Peyer's patch (tissue), 4 donors: ENCODE results near the gene CHRNB2. TPM values are rescaled to one million over a fixed set of nuclear protein-coding genes. Genes with fewer than 3 reads are reported as not detected.
A peak's percentile ranks its signal among the peaks of the same experiment; 100 is the strongest.

Experiments
- DNase-seq, 3 donors: peaks; one replicate each; pipeline ENCODE4 v3.0.0-alpha.2; 2017 to 2019
- H3K27ac ChIP-seq, 4 donors: fragments of 200-600 bp; sonication (generic); one replicate each; pipeline ENCODE4 v1.5.1; 2016 to 2019
- H3K27me3 ChIP-seq, 2 donors: fragments of 200-600 bp; sonication (generic); one replicate each; pipeline ENCODE4 v1.5.1; 2019
- H3K36me3 ChIP-seq, 3 donors: fragments of 200-600 bp; sonication (generic); one replicate each; pipeline ENCODE4 v1.5.1; 2016 to 2019
- H3K4me1 ChIP-seq, 4 donors: fragments of 200-600 bp; sonication (generic); one replicate each; pipeline ENCODE4 v1.5.1; 2016 to 2019
- H3K4me3 ChIP-seq, 4 donors: fragments of 200-600 bp; sonication (generic); 1 replicate in 3 of 4; 2 replicates in 1 of 4; pipeline ENCODE4 v1.5.1; 2016 to 2019; ENCODE audit warnings: mild to moderate bottlenecking in 1 of 4
- H3K9me3 ChIP-seq, 4 donors: fragments of 200-600 bp; sonication (generic); one replicate each; pipeline ENCODE4 v1.5.1; 2016 to 2019; ENCODE audit warnings: mild to moderate bottlenecking in 1 of 4
- CTCF ChIP-seq, 6 experiments: fragments of 450-650 bp in 4 of 6; fragments of 200-600 bp in 2 of 6; sonication (generic) in 1 of 6; IDR thresholded peaks; one replicate each; pipeline ENCODE4 v1.5.1; 2017 to 2019; ENCODE audit warnings: antibody characterized with exemption in 6 of 6, mild to moderate bottlenecking in 3 of 6, moderate library complexity in 1 of 6
- POLR2A ChIP-seq, 2 donors: fragments of 450-650 bp; IDR thresholded peaks; one replicate each; pipeline ENCODE4 v1.5.1; 2017; ENCODE audit warnings: antibody characterized with exemption in 2 of 2, mild to moderate bottlenecking in 2 of 2, moderate library complexity in 2 of 2
- total RNA-seq, 4 donors: library from RNA; depleted of rRNA; stranded (reverse); fragments of >200 nt; gene quantifications; one replicate each; pipeline ENCODE4 v1.1.0, GENCODE V29; 2016

CHRNB2 gene
- total RNA-seq, 4 donors from 2014 or later, result 0.27 to 0.53 (median 0.47) TPM; not detected in 1

GRCh38 chr1:154553056-154554030 lies 14.2 kb upstream of the CHRNB2 start:
- Histone ChIP-seq H3K27me3 (no peaks in the 10 kb centered on the region), H3K27ac (no peak overlapping the region), H3K36me3 (peaks cover 0 to 73% (median 0%) of the 10 kb centered on the region in 3 donors), H3K4me1 (peaks cover 4 to 35% (median 14%) of the 10 kb centered on the region in 4 donors), H3K4me3 (no peak overlapping the region), H3K9me3 (no peaks in the 10 kb centered on the region)
- TF ChIP-seq CTCF (IDR thresholded peaks at IDR 0.05) (no peak), POLR2A (IDR thresholded peaks at IDR 0.05) (no peak)
- DNase-seq, result no peak

GRCh38 chr1:154556422-154556821 lies 11.2 kb upstream of the CHRNB2 start:
- H3K36me3 ChIP-seq, result peaks cover 0 to 46% (median 0%) of the 10 kb centered on the region in 3 donors
- H3K4me3 ChIP-seq, result peak overlapping the region in 2 of 4 donors; percentile 99
- peak overlapping the region in 1 of 4 donors; percentile 88 for H3K27ac ChIP-seq
- H3K27me3 ChIP-seq, result no peaks in the 10 kb centered on the region
- DNase-seq, result no peak
- TF ChIP-seq POLR2A (IDR thresholded peaks at IDR 0.05) (no peak), CTCF (IDR thresholded peaks at IDR 0.05) (no peak)
- peaks cover 4 to 41% (median 14%) of the 10 kb centered on the region in 4 donors for H3K4me1 ChIP-seq
- no peaks in the 10 kb centered on the region for H3K9me3 ChIP-seq

GRCh38 chr1:154557248-154557938 lies 10.2 kb upstream of the CHRNB2 start:
- H3K27ac ChIP-seq, result peak overlapping the region; percentile 79 to 97 (median 92)
- TF ChIP-seq CTCF (IDR thresholded peaks at IDR 0.05) (no peak), POLR2A (IDR thresholded peaks at IDR 0.05) (no peak)
- H3K9me3 ChIP-seq, result no peaks in the 10 kb centered on the region
- no peak for DNase-seq
- peaks cover 0 to 36% (median 0%) of the 10 kb centered on the region in 3 donors for H3K36me3 ChIP-seq
- no peaks in the 10 kb centered on the region for H3K27me3 ChIP-seq
- H3K4me3 ChIP-seq, result peak overlapping the region; percentile 76 to 99 (median 98)
- H3K4me1 ChIP-seq, result peaks cover 4 to 33% (median 14%) of the 10 kb centered on the region in 4 donors

GRCh38 chr1:154557939-154558719 lies 9.4 kb upstream of the CHRNB2 start, which contains the start of gene UBE2Q1:
TSS of gene UBE2Q1 (minus strand) at chr1:154558662. CDS start at chr1:154558553, 109 bp downstream.
- no peaks in the 10 kb centered on the region for H3K27me3 ChIP-seq
- H3K36me3 ChIP-seq, result peaks cover 0 to 29% (median 0%) of the 10 kb centered on the region in 3 donors
- H3K9me3 ChIP-seq, result no peaks in the 10 kb centered on the region
- no peak for TF ChIP-seq CTCF (IDR thresholded peaks at IDR 0.05)
- TF ChIP-seq POLR2A (IDR thresholded peaks at IDR 0.05), result peak in 1 of 2 donors; percentile 50
- H3K4me1 ChIP-seq, result peaks cover 4 to 29% (median 14%) of the 10 kb centered on the region in 4 donors
- H3K27ac ChIP-seq, result peak within 1 kb of the TSS; percentile 79 to 97 (median 92)
- peak; percentile 40 to 74 (median 74) for DNase-seq
- peak within 1 kb of the TSS; percentile 76 to 99 (median 98) for H3K4me3 ChIP-seq
